Activated naive CD4-positive, alpha-beta T cell treated with anti-CD3 and anti-CD28 coated beads, Interleukin-2, amount 50 U/mL, for 16 hours (primary cell): ENCODE measurements around the gene PFKP.

Experiments
- DNase-seq: peaks from one replicate; pipeline ENCODE4 v3.0.0-alpha.2; 2020

PFKP gene

DNA sequence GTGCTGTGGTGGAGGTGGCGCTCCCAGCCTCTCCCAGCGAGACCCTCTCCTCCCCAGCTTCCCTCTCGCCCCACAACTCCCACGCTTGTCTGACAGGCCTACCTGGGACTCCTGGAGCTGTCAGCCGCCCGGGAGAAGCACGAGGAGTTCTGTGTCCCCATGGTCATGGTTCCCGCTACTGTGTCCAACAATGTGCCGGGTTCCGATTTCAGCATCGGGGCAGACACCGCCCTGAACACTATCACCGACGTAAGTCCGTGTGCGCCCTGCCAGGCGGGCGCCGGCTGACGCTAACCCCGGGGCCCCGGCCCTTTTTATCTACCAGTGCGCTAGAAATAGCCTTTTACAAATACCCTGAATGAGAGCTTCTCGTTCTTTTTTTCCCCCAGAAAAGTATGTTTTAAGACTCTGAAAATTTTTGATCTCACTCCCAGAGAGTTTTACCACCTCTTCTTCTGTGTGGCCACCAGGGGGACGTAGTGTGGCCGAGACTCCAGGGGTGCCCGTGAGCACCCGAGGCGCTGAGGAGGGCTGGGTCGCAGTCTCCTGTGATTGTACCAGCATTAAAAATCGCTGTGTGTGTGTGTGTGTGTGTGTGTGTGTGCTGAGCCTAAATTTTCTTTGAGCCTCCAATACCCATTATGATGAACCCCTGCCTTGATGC, 52.6 kb downstream of the PFKP start:
- DNase-seq: no peak

DNA sequence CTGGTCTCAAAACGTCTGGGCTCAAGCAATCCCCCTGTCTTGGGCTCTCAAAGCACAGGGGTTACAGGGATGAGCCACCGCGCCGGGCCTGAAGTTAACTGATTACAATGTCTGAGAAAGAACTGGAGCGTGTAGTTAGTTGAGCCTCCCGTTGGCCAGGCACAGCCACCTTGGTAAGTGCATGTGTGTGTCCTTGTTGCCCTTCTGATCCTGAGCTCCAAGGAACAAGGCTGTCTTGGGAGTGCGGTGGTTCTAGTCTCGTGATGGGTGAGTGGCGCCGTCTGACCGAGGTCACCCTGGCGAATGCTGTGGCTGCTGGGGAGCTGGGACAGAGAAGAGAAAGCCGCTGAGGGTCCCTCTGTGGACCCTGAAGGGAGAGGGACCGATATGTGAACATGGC, 54.7 kb downstream of the PFKP start:
- no peak for DNase-seq

DNA sequence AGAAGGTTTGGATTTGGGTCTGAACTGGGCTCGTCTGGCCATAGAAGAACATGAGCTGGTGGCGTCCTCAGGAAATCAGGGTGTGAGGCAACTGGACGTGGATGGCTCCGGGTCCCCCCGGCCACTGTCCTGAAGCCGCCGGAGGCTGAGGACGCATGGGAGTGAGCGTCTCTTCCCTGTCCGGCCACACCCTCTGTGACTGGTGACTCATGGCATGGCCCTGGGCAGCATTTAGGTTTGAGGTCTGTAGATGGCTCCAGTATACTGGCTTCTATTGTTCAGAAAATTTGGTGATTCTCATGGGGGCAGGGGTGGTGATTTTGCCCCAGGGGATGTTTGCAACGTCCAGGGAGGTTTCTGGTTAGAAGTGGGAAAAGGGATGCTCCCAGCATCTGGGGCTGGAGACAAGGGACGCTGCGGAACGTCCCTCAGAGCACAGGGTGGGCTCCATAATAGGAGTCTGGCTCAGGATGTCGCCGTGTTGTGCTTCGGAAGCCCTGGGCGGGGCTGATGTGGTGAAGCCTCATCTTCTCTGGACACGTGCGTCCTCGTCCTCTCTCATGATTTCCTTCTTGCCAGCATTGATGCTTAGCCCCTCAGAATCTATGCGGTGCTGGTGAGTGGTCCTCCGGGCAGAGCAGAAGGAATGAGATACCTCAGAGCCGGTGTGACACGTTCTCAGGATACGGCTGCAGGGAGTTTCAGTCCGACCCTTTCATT, 55.3 kb downstream of the PFKP start:
- DNase-seq: no peak

DNA sequence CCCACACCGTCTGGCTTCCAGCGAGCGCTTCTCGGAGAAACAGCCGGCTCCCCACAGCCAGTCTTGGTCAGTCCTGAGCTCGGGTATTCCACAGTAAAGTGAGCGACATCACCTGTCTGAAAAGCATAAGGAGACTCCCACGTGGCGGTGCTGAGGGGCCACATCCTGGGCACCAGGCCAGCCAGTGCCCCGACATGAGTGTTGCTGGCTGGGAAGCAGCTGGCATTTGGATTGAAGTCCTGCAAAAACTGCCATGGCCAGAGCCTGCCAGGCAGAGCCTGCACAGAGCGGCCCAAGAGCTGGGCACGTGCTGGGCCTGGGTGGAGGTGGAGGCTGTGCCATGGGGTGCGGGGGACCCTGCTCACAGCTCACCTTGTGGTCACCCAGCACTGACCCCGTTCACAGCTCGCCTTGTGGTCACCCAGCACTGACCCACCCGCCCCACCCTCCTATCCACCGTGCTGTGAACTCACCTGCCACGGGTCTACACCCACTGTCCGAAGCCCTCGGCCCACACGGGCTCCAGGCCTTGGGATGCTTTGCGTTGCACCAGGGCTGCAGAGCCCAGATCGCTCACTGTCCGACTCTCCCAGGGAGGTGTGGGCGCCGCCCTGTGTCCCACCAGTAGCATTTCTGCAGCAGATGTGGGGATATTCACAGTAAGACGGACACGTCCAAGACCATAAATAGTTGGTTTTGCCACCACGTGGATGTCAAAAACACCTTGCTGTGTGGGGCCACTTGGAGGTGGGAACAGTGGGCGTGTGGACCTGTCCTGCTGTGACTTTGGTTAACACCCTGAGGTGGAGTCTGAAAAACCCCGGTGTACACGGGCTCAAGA, 56.4 kb downstream of the PFKP start:
- no peak for DNase-seq

DNA sequence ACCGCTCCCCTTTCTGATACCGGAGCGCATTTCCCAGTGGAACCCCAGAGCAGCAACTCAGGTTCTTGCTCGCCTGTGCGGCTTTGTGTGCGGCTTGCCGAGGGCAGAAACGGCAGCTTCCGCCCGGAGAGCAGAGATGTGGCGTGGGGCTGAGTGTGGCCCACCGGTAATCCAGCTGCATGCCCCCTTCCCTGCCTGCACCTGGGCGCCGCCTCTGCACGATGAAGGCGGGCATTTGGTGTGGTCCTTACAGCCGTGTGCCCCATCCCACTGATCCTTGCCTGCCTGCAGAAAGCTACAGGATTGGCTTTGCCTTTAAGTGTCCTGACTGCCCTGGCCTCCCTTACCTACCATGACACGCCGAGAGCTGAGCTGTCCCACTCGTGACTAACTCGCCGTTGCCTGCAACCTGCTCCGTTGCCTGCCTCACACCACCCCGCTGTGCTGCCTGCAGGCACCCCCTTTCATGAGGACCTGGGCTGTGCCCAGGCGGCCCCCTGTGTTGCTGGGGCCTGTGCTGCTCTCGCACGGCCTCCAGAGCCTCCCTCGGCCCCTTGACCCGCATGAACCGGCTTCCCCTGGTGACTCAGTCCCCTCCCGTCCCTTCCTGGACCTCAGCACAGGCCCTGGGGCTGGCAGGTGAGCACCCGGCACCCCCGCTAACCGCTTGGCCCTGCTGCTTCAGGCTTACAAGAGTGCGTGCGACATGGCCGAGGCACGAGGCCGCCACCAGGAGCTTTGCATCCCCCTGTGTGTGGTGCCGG, 57.2 kb downstream of the PFKP start:
- DNase-seq: no peak

DNA sequence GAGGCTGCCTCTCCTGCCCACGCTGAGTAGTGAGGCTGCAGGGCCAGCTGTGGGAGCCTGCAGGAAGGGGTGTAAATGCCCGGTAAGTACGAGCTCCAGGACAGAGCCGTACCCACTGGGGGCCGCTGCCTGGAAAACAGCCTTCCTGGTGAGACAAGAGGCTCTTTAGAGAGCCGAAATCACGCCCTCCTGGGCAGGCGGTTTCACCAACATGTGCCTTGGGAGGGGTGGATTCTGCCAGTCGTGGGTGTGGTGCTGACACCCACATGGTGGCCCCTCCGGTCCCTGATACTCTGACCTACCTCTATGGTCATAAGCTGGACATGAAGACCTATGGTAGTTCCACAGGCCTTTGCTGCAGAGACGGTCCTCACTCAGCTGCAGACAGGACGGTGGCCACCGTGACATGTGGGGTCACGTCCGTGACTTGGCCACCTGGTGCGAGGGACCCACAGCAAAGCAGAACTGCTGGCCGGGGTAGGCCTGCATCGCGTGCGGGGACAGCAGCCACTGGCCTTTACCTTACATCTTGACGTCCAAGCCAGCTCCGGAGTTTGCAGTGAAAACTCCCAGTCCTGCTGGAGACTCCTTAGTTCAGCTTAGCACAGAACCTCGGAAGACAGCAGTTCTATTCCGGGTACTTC, 58.3 kb downstream of the PFKP start:
- DNase-seq: no peak

DNA sequence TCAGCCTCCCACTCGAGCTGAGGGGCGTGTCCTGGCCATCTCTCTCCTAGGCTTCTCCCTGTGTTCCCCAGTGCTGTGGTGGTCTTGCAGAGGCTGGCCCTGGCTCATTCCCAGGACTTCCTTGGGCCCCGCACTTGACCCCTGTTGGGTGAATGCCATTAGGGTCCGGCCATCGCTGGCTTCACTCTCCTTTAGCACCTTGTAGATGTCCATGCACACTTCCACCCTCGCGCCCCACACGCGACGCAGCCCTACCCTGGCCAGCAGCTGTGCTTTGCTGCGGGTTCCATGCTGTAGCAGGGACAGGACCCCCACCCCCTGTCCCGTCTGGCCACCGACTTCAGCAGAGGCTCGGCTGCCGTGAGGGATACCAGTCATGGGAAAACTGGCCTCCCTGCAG, 58.9 kb downstream of the PFKP start:
- no peak for DNase-seq

DNA sequence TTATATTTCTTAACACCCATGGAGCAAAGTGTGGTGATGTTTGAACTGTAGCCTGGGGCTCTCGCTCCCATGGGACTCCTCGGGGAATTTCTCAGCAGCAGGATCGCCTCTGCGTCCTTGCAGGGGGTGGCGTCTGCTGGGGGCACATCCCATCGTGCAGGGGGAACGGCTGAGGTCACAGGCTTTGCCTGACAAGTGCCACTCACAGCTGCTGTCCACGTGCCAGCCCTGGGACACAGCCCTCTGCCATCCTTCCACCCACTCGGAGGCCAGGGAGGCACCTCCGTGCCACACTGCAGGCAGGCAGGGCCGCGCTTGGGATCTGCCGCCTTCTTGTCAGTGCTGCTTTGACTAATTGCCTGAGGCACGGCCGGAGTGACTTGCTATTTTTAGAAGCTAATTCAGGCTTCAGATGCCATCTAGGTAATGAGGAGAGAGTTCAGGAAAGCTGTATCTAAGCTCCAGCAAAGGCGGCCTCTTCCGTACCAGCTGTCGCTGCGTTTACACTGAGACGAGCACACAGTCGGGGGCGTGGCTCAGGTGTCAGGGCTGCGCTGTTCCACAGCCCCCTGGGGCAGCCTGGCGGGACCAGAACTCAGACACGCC, 59.5 kb downstream of the PFKP start:
- DNase-seq: no peak

DNA sequence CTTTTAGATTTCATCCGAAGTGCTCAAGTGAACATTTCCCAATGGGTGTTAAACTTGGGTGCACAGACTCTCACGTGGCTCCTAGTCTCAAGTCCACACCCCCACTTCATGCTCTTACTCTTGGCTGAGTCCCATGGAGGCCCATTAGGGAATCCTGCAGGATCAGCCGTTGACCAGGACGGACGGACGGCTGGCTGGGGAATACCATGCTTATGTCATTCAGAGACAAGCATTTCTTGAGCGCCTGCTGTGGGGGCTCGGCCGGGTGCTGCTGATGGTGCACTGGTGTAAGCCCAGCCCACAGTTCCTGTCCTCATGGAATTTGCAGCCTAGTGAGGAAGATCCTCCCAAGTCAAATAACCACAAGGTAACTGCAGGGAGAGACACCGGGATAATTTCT, 60.6 kb downstream of the PFKP start:
- no peak for DNase-seq

DNA sequence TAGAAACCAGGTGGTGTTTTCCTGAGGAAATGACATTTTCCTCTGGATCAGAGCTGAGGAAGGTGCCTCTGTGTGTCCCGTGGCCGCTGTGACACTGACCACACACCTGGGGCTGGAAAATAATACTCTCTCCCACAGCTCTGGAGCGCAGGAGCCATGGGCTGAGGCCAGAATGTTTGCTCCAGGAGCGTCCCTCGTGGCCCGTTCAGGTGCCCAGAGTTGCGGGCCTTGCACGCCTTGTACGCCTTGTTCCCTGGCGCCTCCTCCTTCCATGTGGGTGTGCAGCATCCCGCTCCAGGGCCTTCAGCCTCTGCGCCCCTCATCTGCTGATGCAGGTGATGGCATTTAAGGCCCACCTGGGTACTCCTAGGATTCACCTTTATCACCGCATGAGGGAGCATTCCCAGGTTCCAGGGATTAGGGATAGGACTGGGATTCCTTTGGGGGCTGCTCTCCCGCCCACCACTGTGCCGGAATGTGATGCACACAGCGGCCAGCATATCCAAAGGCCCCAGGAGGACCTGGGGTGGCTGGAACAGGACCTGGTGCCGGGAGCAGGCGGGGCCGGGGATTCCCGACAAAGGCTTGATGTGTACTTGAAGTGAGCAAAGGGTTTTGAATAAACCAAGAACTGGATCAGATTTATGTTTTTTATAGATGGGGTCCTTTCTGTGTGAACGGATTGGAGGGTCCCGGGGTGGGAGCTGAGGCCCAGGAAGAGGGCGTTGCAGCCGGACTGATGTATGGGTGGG, 61.2 kb downstream of the PFKP start:
- no peak for DNase-seq

DNA sequence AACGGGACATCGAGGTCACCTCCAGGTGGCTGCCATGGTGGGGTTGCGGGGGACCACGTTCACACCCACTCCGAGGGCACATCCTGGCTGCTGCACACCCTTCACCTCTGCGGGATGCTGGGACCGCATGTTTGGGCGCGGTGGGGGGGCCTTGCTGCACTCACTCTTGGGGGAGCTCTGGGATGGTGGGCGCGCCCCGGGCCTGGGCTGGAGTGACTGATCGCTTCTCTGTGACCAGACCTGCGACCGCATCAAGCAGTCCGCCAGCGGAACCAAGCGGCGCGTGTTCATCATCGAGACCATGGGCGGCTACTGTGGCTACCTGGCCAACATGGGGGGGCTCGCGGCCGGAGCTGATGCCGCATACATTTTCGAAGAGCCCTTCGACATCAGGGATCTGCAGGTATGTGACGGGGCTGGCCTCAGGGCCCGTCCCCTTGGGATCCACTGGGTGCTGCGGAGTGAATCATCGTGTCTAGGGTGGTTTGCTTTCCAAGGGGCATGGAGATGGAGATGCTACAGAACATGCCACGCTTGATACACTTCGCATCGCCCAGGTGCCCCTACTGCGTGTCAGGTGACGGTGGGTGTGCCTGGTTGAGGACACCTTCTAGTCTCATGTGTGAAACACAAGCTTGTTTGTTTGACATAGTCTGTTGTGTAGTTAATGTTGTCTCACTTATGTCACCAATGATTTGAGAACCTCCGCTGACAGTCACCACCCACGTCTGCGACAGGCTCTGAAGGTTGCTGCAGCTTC, 62.4 kb downstream of the PFKP start:
- DNase-seq: no peak

DNA sequence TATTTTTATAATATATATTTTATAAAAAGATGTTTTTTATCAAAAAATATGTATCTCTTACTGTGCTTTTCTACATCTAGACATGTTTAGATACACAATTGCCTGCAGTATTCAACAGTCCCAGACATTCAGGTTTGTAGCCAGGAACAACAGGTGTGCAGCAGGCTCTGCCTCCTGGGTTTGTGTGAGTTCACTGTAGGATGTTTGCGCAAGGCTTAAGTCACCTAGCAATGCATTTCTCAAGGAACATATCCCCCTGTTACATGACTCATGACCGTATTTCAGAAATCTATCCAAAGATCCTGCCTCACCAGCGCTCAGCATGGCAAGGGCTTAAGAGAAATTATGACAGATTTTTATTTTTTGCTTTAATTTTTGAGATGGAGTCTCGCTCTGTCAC, 63.8 kb downstream of the PFKP start:
- no peak for DNase-seq

DNA sequence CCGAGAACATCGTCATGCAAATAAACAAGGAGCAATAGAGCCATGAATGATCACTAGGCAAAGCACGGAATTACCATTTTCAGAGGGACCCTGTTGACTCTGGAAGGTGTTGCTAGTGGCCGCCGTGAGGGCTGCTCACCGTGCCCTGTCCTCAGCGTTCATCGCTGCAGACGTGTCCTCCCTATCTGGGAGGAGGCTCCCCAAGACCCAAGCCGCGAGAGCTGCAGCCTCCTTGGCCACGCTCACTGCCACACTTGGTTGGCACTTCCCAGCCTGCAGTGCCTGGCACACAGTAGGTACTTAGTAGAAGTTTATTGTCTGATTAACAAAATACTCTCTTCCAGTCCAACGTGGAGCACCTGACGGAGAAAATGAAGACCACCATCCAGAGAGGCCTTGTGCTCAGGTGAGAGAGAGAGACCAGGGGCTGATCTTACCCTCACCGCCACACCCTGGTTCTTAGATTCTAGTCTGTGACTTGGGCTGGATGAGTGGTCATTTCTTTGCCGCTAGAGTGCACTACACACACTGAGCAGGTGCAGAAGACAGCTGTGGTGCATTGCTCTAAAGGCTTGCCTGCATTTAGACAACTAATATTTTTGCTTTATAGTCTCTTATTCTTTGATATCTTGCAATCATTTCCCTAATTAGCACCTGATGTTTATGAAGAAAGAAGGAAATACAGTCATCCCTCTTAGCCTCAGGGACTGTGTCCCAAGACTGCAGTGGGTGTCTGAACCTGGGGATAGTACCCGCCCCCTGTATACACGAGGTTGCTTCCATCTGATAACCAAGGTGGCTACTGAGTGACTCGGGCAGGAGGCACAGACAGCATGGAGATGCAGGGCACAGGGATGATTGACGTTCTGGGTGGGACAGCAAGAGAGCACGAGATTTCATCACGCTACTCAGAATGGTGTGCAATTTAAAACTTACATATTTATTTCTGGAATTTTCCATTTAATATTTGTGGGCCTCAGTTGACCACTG, 65.0 kb downstream of the PFKP start:
- DNase-seq: no peak

DNA sequence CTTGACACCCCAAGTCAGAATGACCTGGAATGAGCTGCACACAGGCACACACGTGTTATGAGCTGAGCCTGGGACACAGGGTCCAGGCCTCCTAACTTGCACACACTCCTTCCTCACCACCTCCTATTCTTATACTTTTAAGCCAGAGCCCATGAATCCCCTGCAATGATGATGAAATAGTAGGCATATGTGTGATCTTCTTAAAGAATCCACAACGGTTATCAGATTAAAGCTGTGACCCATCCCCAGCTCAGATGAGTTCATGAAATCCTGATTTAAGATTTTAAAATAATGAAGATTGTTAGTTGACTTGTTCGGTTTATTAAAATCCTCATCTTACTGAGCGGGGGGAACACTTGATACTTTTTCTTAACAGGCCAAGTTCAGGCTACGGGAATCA, 66.6 kb downstream of the PFKP start:
- DNase-seq: no peak

DNA sequence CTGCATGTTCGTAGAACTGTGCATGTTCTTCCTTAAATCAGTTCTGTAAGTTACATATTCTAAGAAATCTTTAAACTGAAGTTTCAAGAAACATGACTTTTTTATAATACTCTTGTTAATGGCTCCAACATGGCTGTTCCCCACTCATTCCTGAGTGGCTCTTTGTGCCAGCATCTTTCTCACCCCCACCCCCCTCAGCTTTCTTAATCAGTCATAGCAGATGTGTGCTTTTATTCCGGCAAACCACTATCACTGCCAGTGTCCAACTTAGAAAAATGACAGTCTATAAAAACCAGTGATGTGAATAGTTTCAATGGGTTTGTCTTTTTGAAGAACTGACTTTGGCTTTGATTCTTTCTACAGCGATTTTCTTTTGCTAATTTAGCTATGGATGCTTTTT, 67.7 kb downstream of the PFKP start:
- DNase-seq: no peak

DNA sequence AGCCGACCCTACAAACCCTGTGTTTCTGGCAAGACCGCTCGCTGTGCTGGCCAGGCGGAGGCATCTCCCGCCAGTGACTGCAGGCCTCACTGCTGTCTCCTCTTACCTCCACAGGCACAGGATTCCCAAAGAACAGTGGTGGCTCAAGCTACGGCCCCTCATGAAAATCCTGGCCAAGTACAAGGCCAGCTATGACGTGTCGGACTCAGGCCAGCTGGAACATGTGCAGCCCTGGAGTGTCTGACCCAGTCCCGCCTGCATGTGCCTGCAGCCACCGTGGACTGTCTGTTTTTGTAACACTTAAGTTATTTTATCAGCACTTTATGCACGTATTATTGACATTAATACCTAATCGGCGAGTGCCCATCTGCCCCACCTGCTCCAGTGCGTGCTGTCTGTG, 69.0 kb downstream of the PFKP start:
- no peak for DNase-seq

DNA sequence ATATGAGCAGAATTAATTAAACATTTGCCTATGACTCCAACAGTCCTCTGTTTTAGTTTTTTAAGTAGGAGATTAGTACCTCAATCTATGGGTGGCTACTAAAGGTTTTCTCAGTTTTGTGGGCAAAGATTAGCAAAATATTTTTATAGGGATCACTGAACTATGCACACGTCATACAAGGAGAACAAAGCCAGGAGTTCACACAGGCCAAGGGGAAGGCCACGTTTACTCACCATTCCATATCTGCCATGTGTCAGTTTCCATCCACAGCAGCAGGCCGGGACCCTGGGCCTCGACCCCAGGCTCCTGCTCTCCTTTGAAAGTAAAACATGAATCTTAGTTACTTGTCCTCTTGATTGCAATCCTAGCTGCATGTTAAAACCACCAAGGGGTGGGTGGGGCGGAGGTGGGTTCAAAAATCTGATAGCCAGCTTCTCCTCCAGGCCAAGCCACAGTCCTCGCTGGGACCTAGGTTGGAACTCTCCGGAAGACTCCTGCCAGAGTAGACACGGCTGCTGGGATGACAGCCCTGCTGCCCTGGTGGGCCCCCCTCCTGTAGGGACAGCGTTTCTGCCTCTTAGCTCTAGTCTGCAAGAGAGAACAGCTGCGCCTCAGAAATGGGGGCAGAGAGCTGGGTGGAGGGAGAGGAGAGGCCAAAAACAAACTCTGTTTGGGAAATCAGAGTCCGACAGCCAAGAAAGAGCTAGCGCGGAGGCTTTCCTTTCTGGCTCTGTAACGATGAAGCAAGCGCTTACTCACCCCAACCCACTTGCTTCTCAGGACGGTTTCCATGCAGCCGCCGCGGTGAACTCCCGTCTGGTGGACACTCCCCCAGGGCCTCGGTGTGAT, 69.6 kb downstream of the PFKP start:
- DNase-seq: no peak

DNA sequence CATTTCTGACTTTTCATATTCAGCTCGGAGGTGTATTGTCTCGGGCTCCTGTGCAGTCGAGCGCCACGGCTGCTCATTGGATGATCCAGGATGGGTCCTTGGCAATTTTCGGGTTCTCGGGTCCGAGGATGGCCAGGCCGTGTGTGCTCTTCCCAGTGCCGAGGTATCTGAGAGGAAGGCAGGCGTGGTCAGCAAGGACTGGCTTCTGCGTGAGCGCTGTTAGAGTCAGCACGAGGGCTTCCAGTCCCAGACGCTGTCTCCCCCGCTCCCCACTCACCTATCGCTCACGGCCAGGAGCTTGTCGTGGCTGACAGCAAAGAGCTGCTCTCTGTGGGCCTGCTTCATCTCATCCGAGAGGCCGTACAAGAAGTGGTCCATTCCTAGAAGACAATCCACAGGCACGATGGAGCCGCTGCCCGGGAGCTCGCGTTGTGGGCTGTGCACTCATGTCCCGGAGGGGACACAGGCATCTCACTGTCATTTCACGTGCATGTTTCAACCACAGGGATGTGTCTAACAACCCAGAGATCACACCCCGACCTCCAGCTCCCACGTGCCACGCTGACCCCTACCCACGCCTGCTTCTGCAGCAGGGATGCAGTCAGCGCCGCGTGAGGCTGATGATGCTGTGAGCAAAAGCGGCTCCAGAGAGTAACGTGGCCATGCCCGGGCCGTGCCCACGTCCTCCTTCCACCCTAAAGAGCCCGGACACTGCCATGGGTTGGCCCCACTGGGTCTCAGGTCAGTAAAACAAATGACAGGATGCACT, 70.8 kb downstream of the PFKP start:
- no peak for DNase-seq
